CD14-positive monocyte (primary cell): Measurements from ENCODE around the gene ZNF91. TPM values are rescaled to one million over a fixed set of nuclear protein-coding genes. Genes with fewer than 3 reads are reported as not detected.
"Not testable (repeated sequence)": the region's sequence is repeated elsewhere in the genome, so short reads cannot be mapped to it uniquely, and the experiment has no call there.

Source experiments
- DNase-seq, 3 donors: peaks; one replicate each; pipeline ENCODE4 v3.0.0-alpha.2; 2011 to 2022
- H2AFZ ChIP-seq: 2 replicates; pipeline ENCODE4 v1.6.0; 2012; ENCODE audit warnings: mild to moderate bottlenecking, low read depth, low read length, inconsistent platforms; ENCODE audit not compliant: insufficient read depth, poor library complexity, severe bottlenecking
- H3K27ac ChIP-seq, 2 donors: 1 replicate in 1 of 2; 2 replicates in 1 of 2; pipeline ENCODE4 v1.5.1; 2012 to 2013; ENCODE audit warnings: low read length in 2 of 2, control low read depth in 1 of 2, inconsistent platforms in 1 of 2, low read depth in 1 of 2, mild to moderate bottlenecking in 1 of 2
- H3K27me3 ChIP-seq, 2 donors: one replicate each; pipeline versions ENCODE4 v1.6.0 to v1.6.1; 2011 to 2013; ENCODE audit warnings: low read length in 2 of 2; ENCODE audit not compliant: control insufficient read depth in 2 of 2, insufficient read depth in 2 of 2
- H3K36me3 ChIP-seq, 2 donors: replicated peaks in 1 of 2; 1 replicate in 1 of 2; 2 replicates in 1 of 2; pipeline versions ENCODE4 v1.5.1 to v1.6.1; 2012 to 2013; ENCODE audit warnings: low read length in 2 of 2, control low read depth in 1 of 2, inconsistent platforms in 1 of 2, mild to moderate bottlenecking in 1 of 2; ENCODE audit not compliant: insufficient read depth in 2 of 2, control insufficient read depth in 1 of 2
- H3K4me1 ChIP-seq, 2 donors: 1 replicate in 1 of 2; 2 replicates in 1 of 2; pipeline versions ENCODE4 v1.5.1 to v1.6.1; 2012 to 2013; ENCODE audit warnings: low read length in 2 of 2, control low read depth in 1 of 2, inconsistent platforms in 1 of 2, mild to moderate bottlenecking in 1 of 2, moderate library complexity in 1 of 2; ENCODE audit not compliant: insufficient read depth in 2 of 2, control insufficient read depth in 1 of 2
- H3K4me2 ChIP-seq: replicated peaks from 2 replicates; pipeline ENCODE3; 2012; ENCODE audit warnings: low read length, moderate library complexity, mild to moderate bottlenecking; ENCODE audit not compliant: poor library complexity, severe bottlenecking; ENCODE audit errors: extremely low read depth
- H3K4me3 ChIP-seq, 3 experiments: fragments of 200-600 bp in 1 of 3; sonication (generic) in 1 of 3; replicated peaks in 1 of 3; 1 replicate in 2 of 3; 2 replicates in 1 of 3; pipeline ENCODE4 v1.5.1; 2011 to 2013; ENCODE audit warnings: low read length in 3 of 3, mild to moderate bottlenecking in 3 of 3, control low read depth in 2 of 3, low read depth in 2 of 3, inconsistent platforms in 1 of 3, moderate library complexity in 1 of 3
- H3K79me2 ChIP-seq: 2 replicates; pipeline ENCODE4 v1.6.0; 2012; ENCODE audit warnings: mild to moderate bottlenecking, control low read depth, inconsistent platforms, low read length, moderate library complexity; ENCODE audit not compliant: insufficient read depth
- H3K9ac ChIP-seq: 2 replicates; pipeline ENCODE4 v1.6.0; 2017; ENCODE audit warnings: low read length, mild to moderate bottlenecking; ENCODE audit not compliant: insufficient read depth, poor library complexity, severe bottlenecking
- H3K9me3 ChIP-seq, 2 donors: replicated peaks in 1 of 2; 1 replicate in 1 of 2; 2 replicates in 1 of 2; pipeline versions ENCODE4 v1.5.1 to v1.6.1; 2012 to 2013; ENCODE audit warnings: low read length in 2 of 2, control low read depth in 1 of 2; ENCODE audit not compliant: control insufficient read depth in 1 of 2, insufficient read depth in 1 of 2
- H4K20me1 ChIP-seq: 2 replicates; pipeline ENCODE4 v1.6.0; 2012; ENCODE audit warnings: mild to moderate bottlenecking, low read length, control low read depth, moderate library complexity; ENCODE audit not compliant: insufficient read depth
- H3K27ac Mint-ChIP-seq, 7 donors: one replicate each; pipeline ENCODE4 v1.8.0; 2020; ENCODE audit warnings: mild to moderate bottlenecking in 7 of 7, mixed read lengths in 7 of 7, moderate library complexity in 6 of 7, inconsistent platforms in 2 of 7
- H3K27me3 Mint-ChIP-seq, 3 donors: one replicate each; pipeline ENCODE4 v1.8.0; 2021 to 2022; ENCODE audit warnings: low read depth in 3 of 3, mild to moderate bottlenecking in 3 of 3, mixed read lengths in 3 of 3, moderate library complexity in 3 of 3, inconsistent platforms in 1 of 3
- H3K36me3 Mint-ChIP-seq, 2 donors: one replicate each; pipeline ENCODE4 v1.8.0; 2020; ENCODE audit warnings: mixed read lengths in 2 of 2, inconsistent platforms in 1 of 2, mild to moderate bottlenecking in 1 of 2
- H3K4me1 Mint-ChIP-seq: one replicate; pipeline ENCODE4 v1.8.0; 2020; ENCODE audit warnings: mild to moderate bottlenecking, mixed read lengths
- H3K4me3 Mint-ChIP-seq, 2 donors: one replicate each; pipeline ENCODE4 v1.8.0; 2020; ENCODE audit warnings: mild to moderate bottlenecking in 2 of 2, mixed read lengths in 2 of 2, moderate library complexity in 1 of 2
- H3K9me3 Mint-ChIP-seq, 7 donors: one replicate each; pipeline ENCODE4 v1.8.0; 2020 to 2022; ENCODE audit warnings: mixed read lengths in 7 of 7, mild to moderate bottlenecking in 6 of 7, moderate library complexity in 6 of 7, inconsistent platforms in 2 of 7
- CTCF ChIP-seq: fragments of 200-600 bp; IDR thresholded peaks from one replicate; pipeline ENCODE4 v1.8.0; 2022; ENCODE audit warnings: antibody characterized with exemption, mild to moderate bottlenecking
- WGBS: methylation state at CpG from one replicate; pipeline ENCODE4 v1.1.5; 2013; ENCODE audit warnings: missing lambda C conversion rate; ENCODE audit not compliant: insufficient coverage; 5-methylcytosine and 5-hydroxymethylcytosine counted together
- intact Hi-C, 2 donors: fragments of 100-400 bp; cut with micrococcal nuclease; formaldehyde crosslinking; loops; one replicate each; pipeline versions ENCODE4 v1.15.0 to v1.15.1; 2023
- polyA plus RNA-seq, 3 donors: library from polyadenylated mRNA; depleted of rRNA in 1 of 3; unstranded in 2 of 3; stranded (reverse) in 1 of 3; fragments of 300-500 nt in 2 of 3; fragments of >200 nt in 1 of 3; fragmentation: Illumina TruSeq in 2 of 3; gene quantifications; 1 replicate in 2 of 3; 2 replicates in 1 of 3; pipeline ENCODE4 v1.2.3, GENCODE V29; 2012 to 2021

The ZNF91 gene
- polyA plus RNA-seq, 3 donors, result 3.5 to 5.5 (median 4.9) TPM

GRCh38 chr19:23304238-23304637 lies 91.0 kb downstream of the ZNF91 start:
- Histone ChIP-seq H3K9ac (no peak overlapping the region), H3K4me2 (no peak overlapping the region), H3K27ac (no peak overlapping the region), H3K27me3 (no peaks in the 10 kb centered on the region), H2AFZ (no peak overlapping the region), H3K4me1 (no peaks in the 10 kb centered on the region), H4K20me1 (no peaks in the 10 kb centered on the region), H3K36me3 (no peaks in the 10 kb centered on the region), H3K9me3 (peaks cover 46 to 79% of the 10 kb centered on the region in 2 donors), H3K79me2 (no peaks in the 10 kb centered on the region), H3K4me3 (no peak overlapping the region)
- no peak for TF ChIP-seq CTCF
- no peaks in the 10 kb centered on the region for H3K4me1 Mint-ChIP-seq
- WGBS, result no CpG with 5 or more reads among the region's 3 CpGs
- DNase-seq, result no peak
- H3K27me3 Mint-ChIP-seq, result peaks cover 0 to 2% (median 0%) of the 10 kb centered on the region in 3 donors
- H3K4me3 Mint-ChIP-seq, result no peak overlapping the region
- H3K36me3 Mint-ChIP-seq, result no peaks in the 10 kb centered on the region
- intact Hi-C loops, result no loop called here
- peaks cover 36 to 62% (median 44%) of the 10 kb centered on the region in 7 donors for H3K9me3 Mint-ChIP-seq
- H3K27ac Mint-ChIP-seq, result no peak overlapping the region

- Mint-ChIP-seq H3K27me3 (peaks cover 0 to 2% (median 1%) of the 10 kb centered on the region in 3 donors), H3K4me3 (no peak overlapping the region), H3K4me1 (no peaks in the 10 kb centered on the region), H3K36me3 (peaks cover 0 to 3% of the 10 kb centered on the region in 2 donors), H3K27ac (no peak overlapping the region), H3K9me3 (peaks cover 22 to 63% (median 46%) of the 10 kb centered on the region in 7 donors)
- H3K27ac ChIP-seq, result no peak overlapping the region
- no peak overlapping the region for H3K9ac ChIP-seq
- H3K4me2 ChIP-seq, result no peak overlapping the region
- H4K20me1 ChIP-seq, result no peaks in the 10 kb centered on the region
- peaks cover 34 to 45% of the 10 kb centered on the region in 2 donors for H3K9me3 ChIP-seq
- H3K79me2 ChIP-seq, result no peaks in the 10 kb centered on the region
- no peaks in the 10 kb centered on the region for H3K4me1 ChIP-seq
- 97% methylated on average over 3 of the region's 4 CpGs for WGBS
- no peaks in the 10 kb centered on the region for H3K36me3 ChIP-seq
- DNase-seq, result no peak
- H2AFZ ChIP-seq, result no peak overlapping the region
- H3K27me3 ChIP-seq, result no peaks in the 10 kb centered on the region
- intact Hi-C loops, result no loop called here
- no peak for TF ChIP-seq CTCF
- no peak overlapping the region for H3K4me3 ChIP-seq
Measured at GRCh38 chr19:23294141-23294540, 101.1 kb downstream of the ZNF91 start.

GRCh38 chr19:23289966-23290365 lies 105.3 kb downstream of the ZNF91 start:
- DNase-seq, H3K4me3 ChIP-seq, H3K27ac ChIP-seq, H3K27ac Mint-ChIP-seq, H3K27me3 ChIP-seq, H3K4me3 Mint-ChIP-seq, H2AFZ ChIP-seq, intact Hi-C loops, H4K20me1 ChIP-seq, H3K9ac ChIP-seq, H3K4me1 ChIP-seq, H3K4me2 ChIP-seq, H3K36me3 Mint-ChIP-seq, H3K36me3 ChIP-seq, H3K27me3 Mint-ChIP-seq, H3K79me2 ChIP-seq, H3K4me1 Mint-ChIP-seq: not testable (repeated sequence)
- over 99% methylated on average over 19 of the region's 26 CpGs for WGBS
- peaks cover 25 to 41% of the 10 kb centered on the region in 2 donors for H3K9me3 ChIP-seq
- H3K9me3 Mint-ChIP-seq, result peaks cover 18 to 57% (median 39%) of the 10 kb centered on the region in 7 donors
